HG02678 (cell line): ENCODE measurements around the gene EVC.

Experiments
- ATAC-seq: cut with Tn5 transposase; IDR thresholded peaks from one replicate; pipeline ENCODE4 v1.9.1; 2021; ENCODE audit warnings: mild to moderate bottlenecking, moderate library complexity; ENCODE audit not compliant: unreplicated experiment

EVC gene

GRCh38 chr4:5753766-5754528 is 42.9 kb downstream of the EVC start:
- ATAC-seq, result no peak

- ATAC-seq, result no peak
Measured at GRCh38 chr4:5754529-5754881, 43.5 kb downstream of the EVC start.

GRCh38 chr4:5755161-5755560 is 44.2 kb downstream of the EVC start:
- no peak for ATAC-seq

- ATAC-seq, result no peak
Measured at GRCh38 chr4:5755679-5756078, 44.7 kb downstream of the EVC start.

GRCh38 chr4:5756271-5756670 is 45.3 kb downstream of the EVC start:
- ATAC-seq, result no peak

- no peak for ATAC-seq
Measured at GRCh38 chr4:5757091-5757490, 46.1 kb downstream of the EVC start.

- no peak for ATAC-seq
Measured at GRCh38 chr4:5757536-5757935, 46.5 kb downstream of the EVC start.

GRCh38 chr4:5757954-5758353 is 47.0 kb downstream of the EVC start:
- ATAC-seq, result no peak

- no peak for ATAC-seq
Measured at GRCh38 chr4:5758741-5759140, 47.7 kb downstream of the EVC start.

GRCh38 chr4:5759236-5760075 is 48.5 kb downstream of the EVC start:
- ATAC-seq, result no peak

GRCh38 chr4:5760246-5760645 is 49.2 kb downstream of the EVC start:
- ATAC-seq, result no peak

GRCh38 chr4:5760936-5761480 is 50.0 kb downstream of the EVC start:
- ATAC-seq, result no peak

GRCh38 chr4:5770051-5770450 is 59.0 kb downstream of the EVC start:
- ATAC-seq, result no peak

GRCh38 chr4:5772528-5773270 is 61.7 kb downstream of the EVC start:
- no peak for ATAC-seq

GRCh38 chr4:5773271-5773555 is 62.2 kb downstream of the EVC start:
- ATAC-seq, result no peak

GRCh38 chr4:5774416-5775036 is 63.5 kb downstream of the EVC start:
- ATAC-seq, result no peak

GRCh38 chr4:5776510-5776909 is 65.5 kb downstream of the EVC start:
- no peak for ATAC-seq

- no peak for ATAC-seq
Measured at GRCh38 chr4:5780831-5781480, 70.0 kb downstream of the EVC start.

GRCh38 chr4:5781691-5782090 is 70.7 kb downstream of the EVC start:
- no peak for ATAC-seq

- no peak for ATAC-seq
Measured at GRCh38 chr4:5782829-5783476, 72.0 kb downstream of the EVC start.
